Smooth muscle cell (in vitro differentiated cells): ENCODE results near the gene RRBP1. TPM values are rescaled to one million over a fixed set of nuclear protein-coding genes. Genes with fewer than 3 reads are reported as not detected.

Experiments used
- DNase-seq: peaks from one replicate; lab custom pipeline; 2025; ENCODE audit not compliant: unreplicated experiment; lab: John Stamatoyannopoulos, UW
- H2AFZ ChIP-seq: fragments of 200-600 bp; sonication (generic); 2 replicates; pipeline ENCODE4 v1.6.0; 2016; ENCODE audit warnings: antibody characterized with exemption, low read depth, mild to moderate bottlenecking
- H3F3A ChIP-seq: fragments of 200-600 bp; sonication (generic); 2 replicates; pipeline ENCODE4 v1.6.0; 2017; ENCODE audit warnings: antibody characterized with exemption, low read depth
- H3K27ac ChIP-seq: fragments of 200-600 bp; sonication (generic); 2 replicates; pipeline ENCODE4 v1.5.1; 2016; ENCODE audit warnings: low read depth, mild to moderate bottlenecking
- H3K27me3 ChIP-seq: fragments of 200-600 bp; sonication (generic); 2 replicates; pipeline ENCODE4 v1.6.1; 2016; ENCODE audit warnings: low read depth, mild to moderate bottlenecking
- H3K36me3 ChIP-seq: fragments of 200-600 bp; sonication (generic); 2 replicates; pipeline ENCODE4 v1.5.1; 2016; ENCODE audit warnings: low read depth
- H3K4me1 ChIP-seq: fragments of 200-600 bp; sonication (generic); 2 replicates; pipeline ENCODE4 v1.5.1; 2016; ENCODE audit warnings: low read depth
- H3K4me2 ChIP-seq: fragments of 200-600 bp; sonication (generic); 2 replicates; pipeline ENCODE4 v1.6.0; 2016; ENCODE audit warnings: mild to moderate bottlenecking
- H3K4me3 ChIP-seq: fragments of 200-600 bp; sonication (generic); 2 replicates; pipeline ENCODE4 v1.5.1; 2016; ENCODE audit warnings: mild to moderate bottlenecking
- H3K79me2 ChIP-seq: fragments of 200-600 bp; sonication (generic); 2 replicates; pipeline ENCODE4 v1.6.0; 2016; ENCODE audit warnings: low read depth, mild to moderate bottlenecking
- H3K9ac ChIP-seq: fragments of 200-600 bp; sonication (generic); 2 replicates; pipeline ENCODE4 v1.6.0; 2016; ENCODE audit warnings: low read depth
- H3K9me3 ChIP-seq: fragments of 200-600 bp; sonication (generic); replicated peaks from 2 replicates; pipeline ENCODE4 v1.5.1; 2016; ENCODE audit warnings: low read depth
- H4K20me1 ChIP-seq: fragments of 200-600 bp; sonication (generic); 2 replicates; pipeline ENCODE4 v1.6.0; 2016; ENCODE audit warnings: low read depth
- WGBS: methylation state at CpG from one replicate; pipeline ENCODE4 v1.1.7; 2016; ENCODE audit warnings: low lambda C conversion rate; 5-methylcytosine and 5-hydroxymethylcytosine counted together
- polyA plus RNA-seq: library from polyadenylated mRNA; unstranded; fragments of >200 nt; fragmentation: Nextera tagmentation; extraction: Ambion mirVana; gene quantifications from 2 replicates; pipeline ENCODE4 v1.2.1, GENCODE V29; 2016
- total RNA-seq: library from RNA; depleted of rRNA; stranded (reverse); fragments of >200 nt; gene quantifications from 2 replicates; pipeline ENCODE4 v1.2.3, GENCODE V29; 2014
- TF ChIP-seq, protein P1 (sequence below): fragments of 200-600 bp; sonication (generic); IDR thresholded peaks from 2 replicates; pipeline ENCODE4 v1.5.1; 2017; ENCODE audit warnings: borderline replicate concordance, mild to moderate bottlenecking, antibody characterized with exemption; ENCODE audit not compliant: insufficient read depth, poor library complexity, severe bottlenecking

Gene RRBP1
- total and polyA plus RNA-seq, 2 experiments from 2014 or later: 142 to 226 TPM

DNA sequence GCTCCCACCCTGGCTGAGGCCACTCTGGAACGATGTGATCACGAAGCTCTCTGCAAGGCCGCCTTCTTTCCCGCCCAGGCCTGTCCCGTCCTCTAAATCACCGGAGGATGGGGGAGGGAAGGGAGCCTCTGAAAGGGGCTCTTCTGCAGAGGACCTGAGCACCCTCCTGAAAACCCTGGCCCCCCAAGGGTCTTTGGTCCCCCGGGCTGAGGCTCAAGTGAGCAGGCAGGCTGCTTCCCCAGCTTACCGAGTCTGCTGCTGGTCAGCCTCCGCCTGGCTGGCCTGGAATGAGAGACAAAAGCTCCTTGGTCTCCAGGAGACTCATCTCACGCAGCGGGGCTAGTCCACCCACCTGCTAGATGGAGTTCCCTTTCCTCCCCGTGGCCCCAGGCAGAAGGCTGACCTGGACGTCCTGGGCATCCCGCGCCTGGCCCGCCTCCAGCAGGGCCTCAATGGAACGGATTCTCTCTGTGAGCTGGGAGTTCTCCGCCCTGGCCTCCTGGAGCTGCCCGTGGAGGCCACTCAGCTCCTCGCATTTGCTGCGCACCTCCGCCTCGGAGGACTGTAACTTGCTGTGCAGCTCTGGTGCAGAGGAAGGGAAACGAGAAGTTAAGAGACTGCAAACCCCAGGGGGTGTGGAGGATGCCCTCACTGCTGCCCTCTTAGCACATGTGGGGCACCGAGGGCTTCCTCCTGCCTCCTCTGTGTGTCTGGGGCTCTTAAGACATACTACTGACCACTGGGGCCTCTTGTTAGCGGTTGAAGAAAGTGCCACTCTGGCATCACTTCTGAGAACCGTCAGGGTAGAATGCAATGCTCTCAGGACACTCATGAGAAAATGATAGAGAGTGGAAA lies 54.7 kb downstream of the RRBP1 start:
- Histone ChIP-seq H3K4me1 (no peaks in the 10 kb centered on the region), H3F3A (no peaks in the 10 kb centered on the region), H4K20me1 (peaks cover 100% of the 10 kb centered on the region), H2AFZ (no peak overlapping the region), H3K27me3 (no peaks in the 10 kb centered on the region), H3K4me2 (no peak overlapping the region), H3K79me2 (peaks cover 36% of the 10 kb centered on the region), H3K27ac (no peak overlapping the region), H3K4me3 (no peak overlapping the region), H3K36me3 (peaks cover 6% of the 10 kb centered on the region), H3K9me3 (no peaks in the 10 kb centered on the region), H3K9ac (no peak overlapping the region)
- DNase-seq: no peak
- 94% methylated on average over 27 of the region's 27 CpGs for WGBS
- TF ChIP-seq, protein P1, sequence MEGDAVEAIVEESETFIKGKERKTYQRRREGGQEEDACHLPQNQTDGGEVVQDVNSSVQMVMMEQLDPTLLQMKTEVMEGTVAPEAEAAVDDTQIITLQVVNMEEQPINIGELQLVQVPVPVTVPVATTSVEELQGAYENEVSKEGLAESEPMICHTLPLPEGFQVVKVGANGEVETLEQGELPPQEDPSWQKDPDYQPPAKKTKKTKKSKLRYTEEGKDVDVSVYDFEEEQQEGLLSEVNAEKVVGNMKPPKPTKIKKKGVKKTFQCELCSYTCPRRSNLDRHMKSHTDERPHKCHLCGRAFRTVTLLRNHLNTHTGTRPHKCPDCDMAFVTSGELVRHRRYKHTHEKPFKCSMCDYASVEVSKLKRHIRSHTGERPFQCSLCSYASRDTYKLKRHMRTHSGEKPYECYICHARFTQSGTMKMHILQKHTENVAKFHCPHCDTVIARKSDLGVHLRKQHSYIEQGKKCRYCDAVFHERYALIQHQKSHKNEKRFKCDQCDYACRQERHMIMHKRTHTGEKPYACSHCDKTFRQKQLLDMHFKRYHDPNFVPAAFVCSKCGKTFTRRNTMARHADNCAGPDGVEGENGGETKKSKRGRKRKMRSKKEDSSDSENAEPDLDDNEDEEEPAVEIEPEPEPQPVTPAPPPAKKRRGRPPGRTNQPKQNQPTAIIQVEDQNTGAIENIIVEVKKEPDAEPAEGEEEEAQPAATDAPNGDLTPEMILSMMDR: no peak

DNA sequence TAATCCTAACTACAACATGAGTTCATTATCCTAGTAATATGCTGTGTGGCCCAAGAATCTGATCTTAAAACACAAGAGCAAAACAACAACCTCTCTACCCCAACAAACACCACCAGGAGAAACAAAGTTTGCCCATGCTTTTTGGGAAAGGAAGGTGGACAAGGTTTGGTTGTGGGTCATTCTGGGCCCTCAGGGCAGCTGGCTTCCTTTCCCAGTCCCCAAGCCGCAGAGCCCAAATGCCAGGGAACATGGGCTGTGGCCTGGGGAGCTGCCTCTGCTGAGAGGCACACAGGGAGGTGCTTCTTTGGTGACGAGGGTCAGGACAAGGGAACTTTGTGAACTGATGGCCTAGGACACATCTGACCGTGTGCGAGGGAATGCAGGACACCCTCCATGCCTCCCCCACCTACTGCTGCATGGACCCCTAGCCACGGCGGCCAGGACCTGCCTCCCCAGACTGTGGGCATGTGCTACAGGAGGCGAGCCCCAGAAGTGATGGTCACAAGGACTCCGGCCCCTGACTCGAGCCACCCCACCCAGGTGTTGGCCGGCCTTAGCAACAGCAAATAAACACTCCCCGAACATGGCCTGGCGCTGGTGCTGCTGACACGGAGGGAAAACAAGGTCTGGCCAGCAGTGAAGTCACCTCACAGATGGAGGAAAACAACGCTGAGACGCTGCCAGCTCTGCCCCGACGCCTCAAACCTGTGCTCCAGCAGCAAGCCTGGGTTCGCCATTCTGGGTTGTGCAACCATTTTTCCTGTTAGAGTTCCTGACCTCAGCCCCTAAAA lies 55.6 kb downstream of the RRBP1 start:
- H4K20me1 ChIP-seq: peaks cover 100% of the 10 kb centered on the region
- H3K79me2 ChIP-seq: peaks cover 28% of the 10 kb centered on the region
- H3K4me1 ChIP-seq: no peaks in the 10 kb centered on the region
- no peaks in the 10 kb centered on the region for H3K9me3 ChIP-seq
- no peak overlapping the region for H2AFZ ChIP-seq
- peaks cover 6% of the 10 kb centered on the region for H3K36me3 ChIP-seq
- 96% methylated on average over 18 of the region's 18 CpGs for WGBS
- H3K4me3 ChIP-seq: no peak overlapping the region
- H3K27me3 ChIP-seq: no peaks in the 10 kb centered on the region
- no peak overlapping the region for H3K9ac ChIP-seq
- TF ChIP-seq, protein P1: no peak
- H3K27ac ChIP-seq: no peak overlapping the region
- no peak overlapping the region for H3K4me2 ChIP-seq
- no peak for DNase-seq
- H3F3A ChIP-seq: no peaks in the 10 kb centered on the region

DNA sequence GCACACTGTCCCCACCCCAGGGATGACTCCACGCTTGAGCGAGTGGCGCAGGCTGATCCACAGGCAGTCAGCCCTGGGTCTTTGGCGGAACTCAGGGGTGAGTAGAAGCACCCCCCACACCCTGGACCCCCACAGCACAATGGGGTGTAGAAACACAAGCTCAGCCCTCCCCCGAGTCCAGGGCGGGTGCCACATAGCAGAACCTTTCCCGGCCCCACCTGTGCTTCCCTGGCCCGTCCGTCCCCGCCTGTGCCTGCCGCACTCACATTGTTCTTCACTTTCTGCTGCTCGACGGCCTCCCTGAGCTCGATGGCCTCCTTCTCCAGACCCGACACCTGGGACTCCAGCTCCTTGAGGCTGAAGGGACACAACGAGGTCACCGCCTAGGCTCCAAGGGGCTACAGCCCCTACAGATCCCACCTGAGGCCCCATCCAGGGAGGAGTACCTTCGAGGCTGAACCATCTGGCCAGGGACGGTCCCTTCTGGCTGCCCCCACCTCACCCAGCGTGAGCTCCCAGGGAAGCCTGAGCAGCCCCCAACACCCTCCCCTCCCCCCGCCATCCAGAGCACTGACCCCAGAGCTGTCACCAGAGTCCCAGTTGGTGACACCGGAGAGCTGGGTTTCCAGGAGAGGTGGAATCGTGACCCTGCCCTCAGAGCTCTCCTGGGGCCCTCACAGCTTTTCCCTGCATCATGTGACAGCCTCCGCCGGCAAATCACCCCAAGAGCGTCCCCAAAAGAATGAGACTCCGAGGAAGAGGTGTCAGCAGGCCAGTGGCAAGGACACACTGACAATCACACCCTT lies 56.6 kb downstream of the RRBP1 start:
- Histone ChIP-seq H3K9me3 (no peaks in the 10 kb centered on the region), H3K27ac (no peak overlapping the region), H3F3A (no peaks in the 10 kb centered on the region), H2AFZ (no peak overlapping the region), H3K9ac (no peak overlapping the region), H3K4me1 (no peaks in the 10 kb centered on the region), H4K20me1 (peaks cover 100% of the 10 kb centered on the region), H3K4me3 (no peak overlapping the region), H3K36me3 (no peaks in the 10 kb centered on the region), H3K27me3 (no peaks in the 10 kb centered on the region), H3K79me2 (peaks cover 18% of the 10 kb centered on the region), H3K4me2 (no peak overlapping the region)
- TF ChIP-seq, protein P1: no peak
- DNase-seq: no peak
- 97% methylated on average over 26 of the region's 27 CpGs for WGBS
